Mesothelial cell of epicardium (in vitro differentiated cells): ENCODE data around the gene SEBOX. TPM values are rescaled to one million over a fixed set of nuclear protein-coding genes. Genes with fewer than 3 reads are reported as not detected.

ENCODE experiments used
- DNase-seq, 2 experiments: peaks; one replicate each; pipeline ENCODE4 v3.0.0; 2021; ENCODE audit warnings: low spot score in 2 of 2; ENCODE audit not compliant: unreplicated experiment in 2 of 2
- H3K27ac Mint-ChIP-seq: 2 replicates; pipeline ENCODE4 v1.8.0; 2021; ENCODE audit warnings: mixed read lengths
- H3K27me3 Mint-ChIP-seq: 2 replicates; pipeline ENCODE4 v1.8.0; 2021; ENCODE audit warnings: low read depth, mixed read lengths
- H3K36me3 Mint-ChIP-seq: 2 replicates; pipeline ENCODE4 v1.8.0; 2021; ENCODE audit warnings: mixed read lengths
- H3K4me1 Mint-ChIP-seq: 2 replicates; pipeline ENCODE4 v1.8.0; 2021; ENCODE audit warnings: mixed read lengths
- H3K4me3 Mint-ChIP-seq: 2 replicates; pipeline ENCODE4 v1.8.0; 2021; ENCODE audit warnings: mild to moderate bottlenecking, moderate library complexity, mixed read lengths
- H3K9me3 Mint-ChIP-seq: 2 replicates; pipeline ENCODE4 v1.8.0; 2021; ENCODE audit warnings: mixed read lengths
- CTCF ChIP-seq: fragments of 200-600 bp; sonication (generic); IDR thresholded peaks from one replicate; pipeline ENCODE4 v1.5.0; 2021; ENCODE audit warnings: antibody characterized with exemption; ENCODE audit not compliant: unreplicated experiment
- total RNA-seq: library from RNA; stranded (reverse); gene quantifications from 3 replicates; pipeline ENCODE4 v1.2.1, GENCODE V29; 2021

SEBOX gene
- total RNA-seq, 1 donor from 2014 or later: not detected

GRCh38 chr17:28326114-28326513 lies 38.9 kb downstream of the SEBOX start:
- H3K27ac Mint-ChIP-seq: no peak overlapping the region
- H3K4me1 Mint-ChIP-seq: peaks cover 8% of the 10 kb centered on the region
- no peaks in the 10 kb centered on the region for H3K9me3 Mint-ChIP-seq
- no peak for TF ChIP-seq CTCF
- peaks cover 10% of the 10 kb centered on the region for H3K36me3 Mint-ChIP-seq
- no peak overlapping the region for H3K4me3 Mint-ChIP-seq
- DNase-seq: peak in 1 of 2 experiments; percentile 25
- no peaks in the 10 kb centered on the region for H3K27me3 Mint-ChIP-seq

GRCh38 chr17:28325211-28325610 lies 39.8 kb downstream of the SEBOX start:
- no peak for TF ChIP-seq CTCF
- Mint-ChIP-seq H3K9me3 (no peaks in the 10 kb centered on the region), H3K4me1 (peaks cover 16% of the 10 kb centered on the region), H3K4me3 (no peak overlapping the region), H3K36me3 (peaks cover 10% of the 10 kb centered on the region), H3K27ac (no peak overlapping the region), H3K27me3 (no peaks in the 10 kb centered on the region)
- no peak for DNase-seq

GRCh38 chr17:28324781-28325180 lies 40.2 kb downstream of the SEBOX start:
- no peak for TF ChIP-seq CTCF
- Mint-ChIP-seq H3K9me3 (no peaks in the 10 kb centered on the region), H3K27ac (no peak overlapping the region), H3K4me1 (peaks cover 20% of the 10 kb centered on the region), H3K4me3 (no peak overlapping the region), H3K36me3 (peaks cover 10% of the 10 kb centered on the region), H3K27me3 (no peaks in the 10 kb centered on the region)
- no peak for DNase-seq

GRCh38 chr17:28324267-28324745 lies 40.7 kb downstream of the SEBOX start:
- peaks cover 10% of the 10 kb centered on the region for H3K36me3 Mint-ChIP-seq
- DNase-seq: no peak

GRCh38 chr17:28320215-28321061 lies 44.6 kb downstream of the SEBOX start:
- H3K9me3 Mint-ChIP-seq: no peaks in the 10 kb centered on the region
- H3K4me3 Mint-ChIP-seq: peak overlapping the region; percentile 80
- H3K27me3 Mint-ChIP-seq: no peaks in the 10 kb centered on the region
- peak overlapping the region; percentile 93 for H3K27ac Mint-ChIP-seq
- no peak for TF ChIP-seq CTCF
- H3K36me3 Mint-ChIP-seq: no peaks in the 10 kb centered on the region
- peaks cover 40% of the 10 kb centered on the region for H3K4me1 Mint-ChIP-seq
- no peak for DNase-seq

More at GRCh38 chr17:28324267-28324745, 40.7 kb downstream of the SEBOX start:
- H3K9me3 Mint-ChIP-seq: no peaks in the 10 kb centered on the region
- H3K27me3 Mint-ChIP-seq: no peaks in the 10 kb centered on the region
- no peak overlapping the region for H3K4me3 Mint-ChIP-seq
- peaks cover 24% of the 10 kb centered on the region for H3K4me1 Mint-ChIP-seq
- no peak for TF ChIP-seq CTCF
- no peak overlapping the region for H3K27ac Mint-ChIP-seq
